ENCODE measurements around the gene GPX5.
A peak's percentile ranks its signal among the peaks of the same experiment; 100 is the strongest.

Gene GPX5

DNA sequence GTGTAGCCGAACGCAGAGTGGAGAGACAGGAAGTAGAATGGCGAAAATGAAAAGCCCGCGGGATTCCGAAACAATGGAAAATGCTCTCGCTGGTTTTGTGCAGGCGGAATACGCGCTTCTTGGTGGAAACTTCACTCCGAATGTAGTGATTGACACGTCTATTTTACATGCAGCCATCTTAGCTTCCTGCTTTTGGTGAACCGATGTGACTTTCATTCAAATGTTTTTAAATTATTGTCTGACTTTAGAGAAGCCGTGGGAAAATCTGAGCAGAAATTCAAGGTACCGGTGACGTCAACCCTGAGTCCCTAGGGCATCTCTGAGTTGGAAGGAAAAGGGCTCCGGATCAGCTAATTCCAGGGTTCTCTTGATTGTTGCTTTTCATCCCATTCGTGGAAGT is 11.4 kb downstream of the GPX5 start:
- Histone ChIP-seq H3K4me2 (ENCODE audit: insufficient read depth, low read length, poor library complexity, severe bottlenecking) (peak overlapping the region; percentile 38), H4K91ac (ENCODE audit: low read depth, low read length, poor library complexity) (no peak overlapping the region), H3K4ac (ENCODE audit: low read length) (no peak overlapping the region), H3K4me1 (ENCODE audit: control insufficient read depth in 2 of 2, insufficient read depth in 1 of 2, low read depth in 1 of 2, low read length in 2 of 2) (peaks cover 0 to 4% of the 10 kb centered on the region in 2 donors), H3K23ac (ENCODE audit: low read depth, low read length, poor library complexity) (no peak overlapping the region), H3K9ac (ENCODE audit: low read depth, low read length, poor library complexity) (no peak overlapping the region), H4K8ac (ENCODE audit: low read depth, low read length) (no peak overlapping the region), H3K9me3 (replicated peaks in 1 of 2; ENCODE audit: control insufficient read depth in 2 of 2, insufficient read depth in 1 of 2, low read depth in 1 of 2, low read length in 2 of 2) (peaks cover 0 to 3% of the 10 kb centered on the region in 2 donors), H3K79me1 (ENCODE audit: low read depth, low read length) (no peaks in the 10 kb centered on the region), H2BK15ac (ENCODE audit: low read length) (no peak overlapping the region), H3K4me3 (ENCODE audit: low read length in 2 of 2) (peak overlapping the region in 1 of 2 donors; percentile 75), H3K14ac (ENCODE audit: low read length) (no peak overlapping the region), H2BK120ac (ENCODE audit: low read depth, low read length) (no peak overlapping the region), H2AK5ac (ENCODE audit: low read depth, low read length) (no peak overlapping the region), H3K18ac (ENCODE audit: low read length) (no peak overlapping the region), H2BK12ac (ENCODE audit: low read length) (no peak overlapping the region), H3K27me3 (ENCODE audit: control insufficient read depth in 3 of 3, insufficient read depth in 3 of 3, low read depth in 1 of 3, low read length in 3 of 3) (no peaks in the 10 kb centered on the region), H2AFZ (ENCODE audit: low read length) (peak overlapping the region; percentile 69), H2BK5ac (ENCODE audit: low read length) (no peak overlapping the region), H3K27ac (replicated peaks; ENCODE audit: low read length) (no peak overlapping the region), H3K36me3 (replicated peaks in 1 of 2; ENCODE audit: control insufficient read depth in 2 of 2, insufficient read depth in 2 of 2, low read length in 2 of 2) (no peaks in the 10 kb centered on the region)
- WGBS, 2 donors (ENCODE audit: extremely low coverage in 2 of 2, insufficient read length in 2 of 2, insufficient replicate concordance in 1 of 2) = no CpG with 5 or more reads among the region's 18 CpGs
- DNase-seq (ENCODE audit: low spot score) = no peak

DNA sequence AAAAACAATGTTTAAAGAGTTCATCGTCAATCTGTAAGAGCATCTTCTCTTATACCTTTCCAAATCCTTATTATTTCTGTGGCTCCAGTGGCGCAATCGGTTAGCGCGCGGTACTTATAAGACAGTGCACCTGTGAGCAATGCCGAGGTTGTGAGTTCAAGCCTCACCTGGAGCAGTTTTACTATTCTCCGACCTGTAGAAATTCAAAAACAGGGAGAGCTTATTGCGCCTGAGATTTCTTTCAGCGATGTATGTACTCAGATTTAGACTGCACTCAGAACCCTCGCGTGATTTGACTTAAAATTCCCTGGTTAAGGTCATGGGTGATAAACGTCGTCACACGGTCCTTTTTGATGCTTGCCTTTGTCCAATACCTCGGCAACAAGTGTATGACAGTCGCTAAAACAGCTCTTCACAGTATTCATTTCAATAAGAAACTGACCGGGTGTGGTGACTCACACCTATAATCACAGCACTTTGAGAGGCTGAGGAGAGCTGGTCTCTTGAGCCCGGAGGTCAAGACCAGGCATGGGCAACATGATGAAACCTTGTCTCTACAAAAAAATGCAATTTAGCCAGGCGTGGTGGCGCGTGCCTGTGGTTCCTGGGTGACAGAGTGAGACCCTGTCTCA is 11.9 kb downstream of the GPX5 start:
- Histone ChIP-seq H3K4me1 (ENCODE audit: control insufficient read depth in 2 of 2, insufficient read depth in 1 of 2, low read depth in 1 of 2, low read length in 2 of 2) (peaks cover 0 to 4% of the 10 kb centered on the region in 2 donors), H3K23ac (ENCODE audit: low read depth, low read length, poor library complexity) (no peak overlapping the region), H3K4me3 (ENCODE audit: low read length in 2 of 2) (peak overlapping the region in 1 of 2 donors; percentile 20), H4K91ac (ENCODE audit: low read depth, low read length, poor library complexity) (no peak overlapping the region), H2BK5ac (ENCODE audit: low read length) (no peak overlapping the region), H3K27me3 (ENCODE audit: control insufficient read depth in 3 of 3, insufficient read depth in 3 of 3, low read depth in 1 of 3, low read length in 3 of 3) (no peaks in the 10 kb centered on the region), H2BK120ac (ENCODE audit: low read depth, low read length) (no peak overlapping the region), H2BK15ac (ENCODE audit: low read length) (no peak overlapping the region), H3K27ac (replicated peaks; ENCODE audit: low read length) (no peak overlapping the region), H3K9ac (ENCODE audit: low read depth, low read length, poor library complexity) (no peak overlapping the region), H2AK5ac (ENCODE audit: low read depth, low read length) (no peak overlapping the region), H2BK12ac (ENCODE audit: low read length) (no peak overlapping the region), H2AFZ (ENCODE audit: low read length) (peak overlapping the region; percentile 69), H3K14ac (ENCODE audit: low read length) (no peak overlapping the region), H3K18ac (ENCODE audit: low read length) (peak overlapping the region; percentile 44), H3K9me3 (replicated peaks in 1 of 2; ENCODE audit: control insufficient read depth in 2 of 2, insufficient read depth in 1 of 2, low read depth in 1 of 2, low read length in 2 of 2) (peaks cover 0 to 3% of the 10 kb centered on the region in 2 donors), H3K79me1 (ENCODE audit: low read depth, low read length) (no peaks in the 10 kb centered on the region), H3K4me2 (ENCODE audit: insufficient read depth, low read length, poor library complexity, severe bottlenecking) (peak overlapping the region; percentile 38), H4K8ac (ENCODE audit: low read depth, low read length) (no peak overlapping the region), H3K36me3 (replicated peaks in 1 of 2; ENCODE audit: control insufficient read depth in 2 of 2, insufficient read depth in 2 of 2, low read length in 2 of 2) (no peaks in the 10 kb centered on the region), H3K4ac (ENCODE audit: low read length) (no peak overlapping the region)
- WGBS, 2 donors (ENCODE audit: extremely low coverage in 2 of 2, insufficient read length in 2 of 2, insufficient replicate concordance in 1 of 2) = no CpG with 5 or more reads among the region's 22 CpGs
- DNase-seq (ENCODE audit: low spot score) = no peak

- H2BK15ac ChIP-seq (ENCODE audit: low read length) = no peak overlapping the region
- H3K4ac ChIP-seq (ENCODE audit: low read length) = no peak overlapping the region
- H2BK5ac ChIP-seq (ENCODE audit: low read length) = no peak overlapping the region
- no peak for DNase-seq (ENCODE audit: low spot score)
- no peak overlapping the region for H4K91ac ChIP-seq (ENCODE audit: low read depth, low read length, poor library complexity)
- no CpG with 5 or more reads among the region's 7 CpGs for WGBS, 2 donors (ENCODE audit: extremely low coverage in 2 of 2, insufficient read length in 2 of 2, insufficient replicate concordance in 1 of 2)
- H2BK120ac ChIP-seq (ENCODE audit: low read depth, low read length) = no peak overlapping the region
- no peak overlapping the region for H2BK12ac ChIP-seq (ENCODE audit: low read length)
- no peaks in the 10 kb centered on the region for H3K36me3 ChIP-seq (replicated peaks in 1 of 2; ENCODE audit: control insufficient read depth in 2 of 2, insufficient read depth in 2 of 2, low read length in 2 of 2)
- peaks cover 0 to 3% of the 10 kb centered on the region in 2 donors for H3K9me3 ChIP-seq (replicated peaks in 1 of 2; ENCODE audit: control insufficient read depth in 2 of 2, insufficient read depth in 1 of 2, low read depth in 1 of 2, low read length in 2 of 2)
- no peak overlapping the region for H4K8ac ChIP-seq (ENCODE audit: low read depth, low read length)
- H3K4me1 ChIP-seq (ENCODE audit: control insufficient read depth in 2 of 2, insufficient read depth in 1 of 2, low read depth in 1 of 2, low read length in 2 of 2) = peaks cover 1 to 7% of the 10 kb centered on the region in 2 donors
- H3K9ac ChIP-seq (ENCODE audit: low read depth, low read length, poor library complexity) = no peak overlapping the region
- H2AFZ ChIP-seq (ENCODE audit: low read length) = peak overlapping the region; percentile 74
- H2AK5ac ChIP-seq (ENCODE audit: low read depth, low read length) = no peak overlapping the region
- no peaks in the 10 kb centered on the region for H3K27me3 ChIP-seq (ENCODE audit: control insufficient read depth in 3 of 3, insufficient read depth in 3 of 3, low read depth in 1 of 3, low read length in 3 of 3)
- H3K79me1 ChIP-seq (ENCODE audit: low read depth, low read length) = no peaks in the 10 kb centered on the region
- peak overlapping the region in 1 of 2 donors; percentile 76 for H3K4me3 ChIP-seq (ENCODE audit: low read length in 2 of 2)
- H3K14ac ChIP-seq (ENCODE audit: low read length) = no peak overlapping the region
- H3K27ac ChIP-seq (replicated peaks; ENCODE audit: low read length) = peak overlapping the region; percentile 52
- peak overlapping the region; percentile 61 for H3K4me2 ChIP-seq (ENCODE audit: insufficient read depth, low read length, poor library complexity, severe bottlenecking)
- H3K23ac ChIP-seq (ENCODE audit: low read depth, low read length, poor library complexity) = no peak overlapping the region
- H3K18ac ChIP-seq (ENCODE audit: low read length) = no peak overlapping the region
Observed at GRCh38 chr6:28541996-28542395, 16.3 kb downstream of the GPX5 start.

GRCh38 chr6:28542440-28543296 is 17.0 kb downstream of the GPX5 start:
- no peak overlapping the region for H2BK15ac ChIP-seq (ENCODE audit: low read length)
- H3K4ac ChIP-seq (ENCODE audit: low read length) = no peak overlapping the region
- no peaks in the 10 kb centered on the region for H3K9me3 ChIP-seq (replicated peaks in 1 of 2; ENCODE audit: control insufficient read depth in 2 of 2, insufficient read depth in 1 of 2, low read depth in 1 of 2, low read length in 2 of 2)
- H3K27me3 ChIP-seq (ENCODE audit: control insufficient read depth in 3 of 3, insufficient read depth in 3 of 3, low read depth in 1 of 3, low read length in 3 of 3) = no peaks in the 10 kb centered on the region
- H4K91ac ChIP-seq (ENCODE audit: low read depth, low read length, poor library complexity) = no peak overlapping the region
- H3K79me1 ChIP-seq (ENCODE audit: low read depth, low read length) = no peaks in the 10 kb centered on the region
- peak overlapping the region; percentile 61 for H3K4me2 ChIP-seq (ENCODE audit: insufficient read depth, low read length, poor library complexity, severe bottlenecking)
- H2AK5ac ChIP-seq (ENCODE audit: low read depth, low read length) = no peak overlapping the region
- peak overlapping the region; percentile 56 for H3K23ac ChIP-seq (ENCODE audit: low read depth, low read length, poor library complexity)
- no peak overlapping the region for H3K14ac ChIP-seq (ENCODE audit: low read length)
- peak; percentile 87 for DNase-seq (ENCODE audit: low spot score)
- peaks cover 1 to 6% of the 10 kb centered on the region in 2 donors for H3K4me1 ChIP-seq (ENCODE audit: control insufficient read depth in 2 of 2, insufficient read depth in 1 of 2, low read depth in 1 of 2, low read length in 2 of 2)
- H2AFZ ChIP-seq (ENCODE audit: low read length) = peak overlapping the region; percentile 74
- H3K27ac ChIP-seq (replicated peaks; ENCODE audit: low read length) = peak overlapping the region; percentile 89
- peak overlapping the region; percentile 88 for H3K18ac ChIP-seq (ENCODE audit: low read length)
- no peak overlapping the region for H2BK5ac ChIP-seq (ENCODE audit: low read length)
- H2BK12ac ChIP-seq (ENCODE audit: low read length) = no peak overlapping the region
- peak overlapping the region; percentile 16 for H2BK120ac ChIP-seq (ENCODE audit: low read depth, low read length)
- peak overlapping the region; percentile 42 to 84 for H3K4me3 ChIP-seq (ENCODE audit: low read length in 2 of 2)
- WGBS, 2 donors (ENCODE audit: extremely low coverage in 2 of 2, insufficient read length in 2 of 2, insufficient replicate concordance in 1 of 2) = no CpG with 5 or more reads among the region's 30 CpGs
- peak overlapping the region; percentile 78 for H4K8ac ChIP-seq (ENCODE audit: low read depth, low read length)
- peak overlapping the region; percentile 78 for H3K9ac ChIP-seq (ENCODE audit: low read depth, low read length, poor library complexity)
- no peaks in the 10 kb centered on the region for H3K36me3 ChIP-seq (replicated peaks in 1 of 2; ENCODE audit: control insufficient read depth in 2 of 2, insufficient read depth in 2 of 2, low read length in 2 of 2)

All from neuronal stem cell (in vitro differentiated cells).